Transverse colon (tissue), 4 donors: ENCODE results near the gene CCDC137. TPM values are rescaled to one million over a fixed set of nuclear protein-coding genes. Genes with fewer than 3 reads are reported as not detected.
"Not testable (repeated sequence)": the region's sequence is repeated elsewhere in the genome, so short reads cannot be mapped to it uniquely, and the experiment has no call there.

ENCODE experiments used
- DNase-seq: peaks from one replicate; pipeline ENCODE4 v3.0.0-alpha.2; 2019
- H3K27ac ChIP-seq, 4 donors: fragments of 200-600 bp; sonication (generic); 2 replicates each; pipeline ENCODE4 v1.5.1; 2016 to 2018; ENCODE audit warnings: inconsistent platforms in 4 of 4
- H3K27me3 ChIP-seq: fragments of 200-600 bp; sonication (generic); 2 replicates; pipeline ENCODE4 v1.5.1; 2017; ENCODE audit warnings: inconsistent platforms
- H3K36me3 ChIP-seq, 4 donors: fragments of 200-600 bp; sonication (generic); 2 replicates each; pipeline ENCODE4 v1.5.1; 2017 to 2019; ENCODE audit warnings: inconsistent platforms in 4 of 4
- H3K4me1 ChIP-seq, 4 donors: fragments of 200-600 bp; sonication (generic); 2 replicates each; pipeline ENCODE4 v1.5.1; 2017 to 2020; ENCODE audit warnings: inconsistent platforms in 4 of 4
- H3K4me3 ChIP-seq, 4 donors: fragments of 200-600 bp; sonication (generic); 1 replicate in 1 of 4; 2 replicates in 3 of 4; pipeline versions ENCODE4 v1.5.1 to v1.6.1; 2017 to 2019; ENCODE audit warnings: inconsistent platforms in 4 of 4
- H3K9me3 ChIP-seq, 2 donors: fragments of 200-600 bp; sonication (generic); 2 replicates each; pipeline ENCODE4 v1.5.1; 2017 to 2019; ENCODE audit warnings: inconsistent platforms in 2 of 2
- CTCF ChIP-seq, 5 experiments: fragments of 200-600 bp in 3 of 5; fragments of 450-650 bp in 2 of 5; sonication (generic) in 3 of 5; IDR thresholded peaks; 1 replicate in 2 of 5; 2 replicates in 3 of 5; pipeline ENCODE4 v1.5.1; 2016 to 2017; ENCODE audit warnings: antibody characterized with exemption in 5 of 5, inconsistent platforms in 3 of 5, mild to moderate bottlenecking in 2 of 5, moderate library complexity in 1 of 5
- EP300 ChIP-seq: sonication (generic); formaldehyde crosslinking; IDR thresholded peaks from one replicate; pipeline ENCODE4 v1.6.1; 2017; ENCODE audit warnings: antibody characterized with exemption, low read depth
- POLR2A ChIP-seq: fragments of 450-650 bp; IDR thresholded peaks from one replicate; pipeline ENCODE4 v1.6.1; 2016; ENCODE audit warnings: antibody characterized with exemption, mild to moderate bottlenecking, moderate library complexity
- POLR2AphosphoS5 ChIP-seq, 3 donors: sonication (generic); formaldehyde crosslinking; IDR thresholded peaks; one replicate each; pipeline ENCODE4 v1.6.1; 2016; ENCODE audit warnings: antibody characterized with exemption in 3 of 3
- WGBS, 2 donors: methylation state at CpG; one replicate each; pipeline ENCODE4 v1.1.5; 2018; ENCODE audit warnings: low coverage in 1 of 2; 5-methylcytosine and 5-hydroxymethylcytosine counted together
- in situ Hi-C, 4 donors: fragments of 200-750 bp; cut with MboI; loops; one replicate each; pipeline versions ENCODE4 v1.15.0 to v1.15.1; 2017; ENCODE audit warnings: low sequenced_read_pairs in 3 of 4, low pct_ligation_motif_present in 1 of 4, low pct_unique_long_range_greater_than_20kb in 1 of 4
- intact Hi-C: fragments of 100-400 bp; cut with DNase I; formaldehyde crosslinking; loops from one replicate; pipeline ENCODE4 v1.15.1; 2023; ENCODE audit warnings: low total_unique reads
- total RNA-seq, 4 donors: library from RNA; depleted of rRNA; stranded (reverse); fragments of >200 nt; gene quantifications; one replicate each; pipeline ENCODE4 v1.1.0, GENCODE V29; 2016

CCDC137 gene
- total RNA-seq, 4 donors from 2014 or later = 7.6 to 21.3 (median 13.5) TPM

GRCh38 chr17:81672954-81673353, 6.4 kb downstream of the CCDC137 start:
- Histone ChIP-seq H3K36me3 (peaks cover 0 to 21% (median 6%) of the 10 kb centered on the region in 4 donors), H3K27me3 (no peaks in the 10 kb centered on the region), H3K27ac (no peak overlapping the region), H3K9me3 (no peaks in the 10 kb centered on the region), H3K4me1 (peaks cover 0 to 1% (median under 1%) of the 10 kb centered on the region in 4 donors), H3K4me3 (no peak overlapping the region)
- WGBS, 2 donors = 98% methylated on average over 16 of the region's 16 CpGs; no CpG with 5 or more reads in 1 of the 2 donors
- intact Hi-C loops (no loop called here), in situ Hi-C loops (no loop called here)
- TF ChIP-seq POLR2AphosphoS5 (IDR thresholded peaks at IDR 0.05) (no peak), POLR2A (no peak), EP300 (no peak), CTCF (IDR thresholded peaks at IDR 0.05) (no peak)
- DNase-seq = no peak

GRCh38 chr17:81673561-81674258, 7.2 kb downstream of the CCDC137 start:
- no peaks in the 10 kb centered on the region for H3K9me3 ChIP-seq

GRCh38 chr17:81675515-81676221, 9.1 kb downstream of the CCDC137 start:
- H3K4me1 ChIP-seq, H3K27ac ChIP-seq, H3K27me3 ChIP-seq, intact Hi-C loops, H3K9me3 ChIP-seq, in situ Hi-C loops, H3K4me3 ChIP-seq: not testable (repeated sequence)
- peak; percentile 43 for DNase-seq
- WGBS, 2 donors = 38 to 59% methylated on average over 10 to 18 of the region's 18 CpGs
- TF ChIP-seq CTCF (IDR thresholded peaks at IDR 0.05) = peak; percentile 57 to 75 (median 65)
- H3K36me3 ChIP-seq = peaks cover 0 to 15% (median 6%) of the 10 kb centered on the region in 4 donors

More at GRCh38 chr17:81673561-81674258, 7.2 kb downstream of the CCDC137 start:
- in situ Hi-C loops (no loop called here), intact Hi-C loops (no loop called here)
- H3K4me3 ChIP-seq = no peak overlapping the region
- no peak for DNase-seq
- TF ChIP-seq POLR2A (no peak), CTCF (IDR thresholded peaks at IDR 0.05) (no peak), POLR2AphosphoS5 (IDR thresholded peaks at IDR 0.05) (no peak), EP300 (no peak)
- no peaks in the 10 kb centered on the region for H3K27me3 ChIP-seq
- H3K4me1 ChIP-seq = no peaks in the 10 kb centered on the region
- H3K27ac ChIP-seq = no peak overlapping the region
- WGBS, 2 donors = 93 to 100% methylated on average over 1 to 16 of the region's 18 CpGs
- peaks cover 0 to 21% (median 6%) of the 10 kb centered on the region in 4 donors for H3K36me3 ChIP-seq

GRCh38 chr17:81676906-81677305, 10.4 kb downstream of the CCDC137 start:
- no peaks in the 10 kb centered on the region for H3K27me3 ChIP-seq
- peaks cover 0 to 1% (median 0%) of the 10 kb centered on the region in 4 donors for H3K4me1 ChIP-seq
- H3K9me3 ChIP-seq = no peaks in the 10 kb centered on the region
- WGBS, 2 donors = 80 to 91% methylated on average over 2 to 17 of the region's 17 CpGs
- H3K36me3 ChIP-seq = peaks cover 0 to 12% (median 3%) of the 10 kb centered on the region in 4 donors
- H3K4me3 ChIP-seq = no peak overlapping the region
- no peak overlapping the region for H3K27ac ChIP-seq
- in situ Hi-C loops (no loop called here), intact Hi-C loops (no loop called here)
- DNase-seq = no peak
- no peak for TF ChIP-seq CTCF (IDR thresholded peaks at IDR 0.05)
- TF ChIP-seq POLR2A = no peak
- no peak for TF ChIP-seq POLR2AphosphoS5 (IDR thresholded peaks at IDR 0.05)
- TF ChIP-seq EP300 = no peak
